Activated CD4-positive, alpha-beta memory T cell treated with anti-CD3 and anti-CD28 coated beads for 36 hours (primary cell): ENCODE data around the gene ABCA13. TPM values are rescaled to one million over a fixed set of nuclear protein-coding genes. Genes with fewer than 3 reads are reported as not detected.

Experiments used
- CTCF ChIA-PET: fragments of 350-600 bp; sonication (Branson Sonifier 250); formaldehyde crosslinking; loops from one replicate; lab custom pipeline; 2021; ENCODE audit warnings: antibody characterized with exemption, inconsistent platforms; lab: Charles Lee
- POLR2A ChIA-PET: fragments of 350-600 bp; sonication (Branson Sonifier 250); formaldehyde crosslinking; loops from one replicate; lab custom pipeline; 2021; ENCODE audit warnings: antibody characterized with exemption; lab: Charles Lee
- DNase-seq: peaks from one replicate; pipeline ENCODE4 v3.0.0-alpha.2; 2020
- H3K27ac Mint-ChIP-seq: one replicate; pipeline ENCODE4 v1.8.0; 2021; ENCODE audit warnings: mixed read lengths
- H3K27me3 Mint-ChIP-seq: one replicate; pipeline ENCODE4 v1.8.0; 2021; ENCODE audit warnings: mixed read lengths
- H3K36me3 Mint-ChIP-seq: one replicate; pipeline ENCODE4 v1.8.0; 2021; ENCODE audit warnings: mixed read lengths
- H3K4me1 Mint-ChIP-seq: one replicate; pipeline ENCODE4 v1.8.0; 2021; ENCODE audit warnings: low read depth, mixed read lengths
- H3K4me3 Mint-ChIP-seq: one replicate; pipeline ENCODE4 v1.8.0; 2021; ENCODE audit warnings: mild to moderate bottlenecking, mixed read lengths
- H3K9me3 Mint-ChIP-seq: one replicate; pipeline ENCODE4 v1.8.0; 2021; ENCODE audit warnings: mixed read lengths
- intact Hi-C: fragments of 100-400 bp; cut with micrococcal nuclease; formaldehyde crosslinking; loops from one replicate; pipeline ENCODE4 v1.15.1; 2023
- total RNA-seq, 2 experiments: library from RNA; stranded (reverse); gene quantifications; one replicate each; pipeline ENCODE4 v1.2.3, GENCODE V29; 2021

Gene ABCA13
- total RNA-seq, 2 experiments from 2014 or later, result not detected

- no peak for DNase-seq
- Mint-ChIP-seq H3K36me3 (no peaks in the 10 kb centered on the region), H3K4me3 (no peak overlapping the region), H3K4me1 (no peaks in the 10 kb centered on the region), H3K9me3 (peaks cover 2% of the 10 kb centered on the region), H3K27ac (no peak overlapping the region), H3K27me3 (peaks cover 15% of the 10 kb centered on the region)
- POLR2A ChIA-PET, result no interaction called here
- CTCF ChIA-PET, result no interaction called here
- intact Hi-C loops, result no loop called here
Measured at GRCh38 chr7:48213226-48213625, 42.0 kb downstream of the ABCA13 start.

DNA sequence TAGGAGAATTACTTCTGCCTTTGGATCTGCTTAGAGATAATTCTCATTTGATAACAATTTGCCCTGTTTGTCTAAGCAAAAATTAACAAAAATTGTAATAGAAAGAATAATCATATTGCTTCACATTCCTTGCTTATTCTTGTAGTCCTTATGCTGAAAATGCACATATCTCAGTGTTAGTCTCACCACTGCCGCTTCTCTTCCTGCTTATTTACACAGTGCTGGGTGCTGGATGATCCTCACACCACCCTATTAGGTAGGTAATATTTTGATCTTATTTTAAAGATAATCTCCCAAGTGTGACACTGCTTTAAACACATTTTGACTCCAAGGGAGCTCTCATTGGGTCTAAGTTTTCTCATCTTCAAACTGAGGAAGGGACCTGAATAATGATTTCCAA lies 46.0 kb downstream of the ABCA13 start:
- CTCF ChIA-PET, result no interaction called here
- Mint-ChIP-seq H3K4me3 (no peak overlapping the region), H3K27me3 (peaks cover 11% of the 10 kb centered on the region), H3K4me1 (no peaks in the 10 kb centered on the region), H3K9me3 (peaks cover 2% of the 10 kb centered on the region), H3K27ac (no peak overlapping the region), H3K36me3 (no peaks in the 10 kb centered on the region)
- DNase-seq, result no peak
- intact Hi-C loops, result no loop called here
- POLR2A ChIA-PET, result no interaction called here

DNA sequence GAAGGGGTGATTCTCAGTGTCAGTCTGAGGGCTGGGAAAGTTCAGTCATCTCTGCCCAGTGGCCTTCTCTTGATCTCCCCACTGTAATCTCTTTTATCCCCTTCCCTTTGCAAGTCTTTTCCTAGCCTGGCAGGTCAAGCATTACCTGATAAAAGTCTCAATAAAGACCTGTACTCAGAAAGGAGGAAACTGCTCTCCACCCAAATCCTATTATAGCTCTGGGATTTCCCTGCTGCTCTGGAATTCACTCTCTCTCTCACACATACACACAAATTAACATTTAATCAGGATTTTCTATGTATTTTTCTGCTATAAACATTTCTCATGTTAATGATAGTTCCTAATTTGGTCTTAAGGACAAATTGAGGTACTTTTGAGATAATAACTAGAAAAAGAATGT lies 46.5 kb downstream of the ABCA13 start:
- no peak overlapping the region for H3K27ac Mint-ChIP-seq
- H3K36me3 Mint-ChIP-seq, result no peaks in the 10 kb centered on the region
- no peak overlapping the region for H3K4me3 Mint-ChIP-seq
- no peak for DNase-seq
- CTCF ChIA-PET, result no interaction called here
- H3K4me1 Mint-ChIP-seq, result no peaks in the 10 kb centered on the region
- peaks cover 10% of the 10 kb centered on the region for H3K27me3 Mint-ChIP-seq
- intact Hi-C loops, result no loop called here
- peaks cover 2% of the 10 kb centered on the region for H3K9me3 Mint-ChIP-seq
- POLR2A ChIA-PET, result no interaction called here

GRCh38 chr7:48224042-48224441 lies 52.8 kb downstream of the ABCA13 start:
- no peaks in the 10 kb centered on the region for H3K4me1 Mint-ChIP-seq
- ChIA-PET CTCF (no interaction called here), POLR2A (no interaction called here)
- no peak overlapping the region for H3K4me3 Mint-ChIP-seq
- H3K9me3 Mint-ChIP-seq, result no peaks in the 10 kb centered on the region
- H3K27ac Mint-ChIP-seq, result no peak overlapping the region
- no peaks in the 10 kb centered on the region for H3K27me3 Mint-ChIP-seq
- no peak for DNase-seq
- no peaks in the 10 kb centered on the region for H3K36me3 Mint-ChIP-seq
- intact Hi-C loops, result no loop called here

DNA sequence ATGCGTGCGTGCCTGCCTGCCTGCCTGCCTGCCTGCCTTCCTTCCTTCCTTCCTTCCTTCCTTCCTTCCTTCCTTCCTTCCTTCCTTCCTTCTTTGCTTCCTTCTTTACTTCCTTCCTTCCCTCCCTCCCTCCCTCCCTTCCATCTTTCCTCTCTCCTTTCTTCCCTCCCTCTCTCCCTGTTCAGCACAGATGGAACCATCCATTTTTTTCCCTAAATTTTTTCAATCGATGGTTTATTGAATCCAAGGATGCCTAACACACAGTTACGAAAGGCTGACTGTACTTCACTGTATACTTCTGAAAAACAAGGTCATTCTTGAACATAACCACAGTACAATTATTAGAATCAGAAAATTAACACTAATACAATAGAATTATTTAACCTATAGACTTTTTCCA lies 53.8 kb downstream of the ABCA13 start:
- ChIA-PET POLR2A (no interaction called here), CTCF (no interaction called here)
- intact Hi-C loops, result no loop called here
- Mint-ChIP-seq H3K27me3 (no peaks in the 10 kb centered on the region), H3K4me3 (no peak overlapping the region), H3K36me3 (no peaks in the 10 kb centered on the region), H3K27ac (no peak overlapping the region), H3K9me3 (no peaks in the 10 kb centered on the region), H3K4me1 (no peaks in the 10 kb centered on the region)
- DNase-seq, result no peak

GRCh38 chr7:48237354-48237753 lies 66.1 kb downstream of the ABCA13 start:
- no peak for DNase-seq
- no peak overlapping the region for H3K27ac Mint-ChIP-seq
- H3K4me3 Mint-ChIP-seq, result no peak overlapping the region
- H3K4me1 Mint-ChIP-seq, result no peaks in the 10 kb centered on the region
- peaks cover 3% of the 10 kb centered on the region for H3K9me3 Mint-ChIP-seq
- no peaks in the 10 kb centered on the region for H3K36me3 Mint-ChIP-seq
- POLR2A ChIA-PET, result no interaction called here
- peaks cover 9% of the 10 kb centered on the region for H3K27me3 Mint-ChIP-seq
- CTCF ChIA-PET, result no interaction called here
- intact Hi-C loops, result no loop called here

DNA sequence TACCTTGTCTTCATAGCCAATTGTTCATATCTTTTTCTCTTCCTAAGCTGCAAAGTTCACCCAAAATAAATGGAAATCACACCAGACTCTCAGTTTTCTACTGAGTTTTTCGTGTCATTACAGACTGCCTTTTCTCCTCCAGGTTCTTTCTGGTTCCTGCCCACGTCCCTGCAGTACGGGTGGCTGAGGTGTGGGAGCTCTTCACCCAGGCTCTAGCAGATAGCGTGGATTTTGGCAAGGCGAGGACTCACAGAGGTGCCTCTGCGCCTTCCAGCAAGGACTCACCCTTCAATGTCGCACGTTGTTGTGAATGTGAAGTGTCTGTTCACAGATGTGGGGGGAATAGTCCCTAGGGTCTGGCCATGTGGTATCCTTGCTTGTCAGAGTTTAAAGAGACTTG lies 71.6 kb downstream of the ABCA13 start:
- DNase-seq, result no peak
- no peaks in the 10 kb centered on the region for H3K36me3 Mint-ChIP-seq
- H3K27ac Mint-ChIP-seq, result no peak overlapping the region
- POLR2A ChIA-PET, result no interaction called here
- CTCF ChIA-PET, result no interaction called here
- H3K4me1 Mint-ChIP-seq, result no peaks in the 10 kb centered on the region
- no peaks in the 10 kb centered on the region for H3K9me3 Mint-ChIP-seq
- H3K27me3 Mint-ChIP-seq, result peaks cover 8% of the 10 kb centered on the region
- intact Hi-C loops, result no loop called here
- no peak overlapping the region for H3K4me3 Mint-ChIP-seq

GRCh38 chr7:48244864-48245271 lies 73.6 kb downstream of the ABCA13 start:
- Mint-ChIP-seq H3K9me3 (no peaks in the 10 kb centered on the region), H3K4me1 (no peaks in the 10 kb centered on the region), H3K27me3 (peaks cover 8% of the 10 kb centered on the region), H3K27ac (no peak overlapping the region), H3K36me3 (no peaks in the 10 kb centered on the region), H3K4me3 (no peak overlapping the region)
- intact Hi-C loops, result no loop called here
- ChIA-PET POLR2A (no interaction called here), CTCF (no interaction called here)
- no peak for DNase-seq

DNA sequence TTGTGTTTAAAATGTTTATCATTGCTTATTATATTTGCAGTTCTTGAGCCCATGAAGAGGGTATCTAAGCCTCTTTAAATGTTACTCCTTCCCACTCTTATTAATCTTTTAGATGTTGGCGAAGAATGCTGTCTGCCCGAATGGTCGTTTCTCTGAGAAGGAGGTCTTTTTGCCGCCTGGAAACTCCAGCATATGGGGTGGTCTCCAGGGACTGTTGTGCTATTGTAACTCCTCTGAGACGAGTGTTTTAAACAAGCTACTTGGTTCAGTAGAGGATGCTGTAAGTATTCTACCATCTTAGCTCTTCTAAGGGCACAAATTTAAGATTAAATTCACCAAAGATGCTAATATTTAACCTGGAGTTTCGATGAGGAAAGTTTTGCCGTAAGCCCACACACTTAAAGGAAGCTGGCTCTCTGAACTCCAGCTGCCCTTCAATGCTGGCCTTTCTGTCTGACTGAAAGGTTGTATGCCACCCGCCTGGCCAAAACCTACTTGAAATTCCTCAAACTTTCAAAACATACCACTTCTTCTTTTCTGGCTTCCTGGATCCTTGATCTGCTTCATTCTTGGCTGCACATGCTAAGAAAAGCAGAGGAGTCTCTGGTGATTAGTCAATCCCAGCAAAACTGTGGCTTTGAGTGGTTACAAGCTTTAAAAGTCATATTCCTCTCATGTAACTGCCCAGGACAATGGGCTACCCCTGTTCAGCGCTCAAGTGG lies 74.7 kb downstream of the ABCA13 start:
- no peak for DNase-seq
- intact Hi-C loops, result no loop called here
- POLR2A ChIA-PET, result no interaction called here
- Mint-ChIP-seq H3K36me3 (no peaks in the 10 kb centered on the region), H3K4me1 (no peaks in the 10 kb centered on the region), H3K27me3 (peaks cover 5% of the 10 kb centered on the region), H3K4me3 (no peak overlapping the region), H3K27ac (no peak overlapping the region), H3K9me3 (no peaks in the 10 kb centered on the region)
- CTCF ChIA-PET, result no interaction called here

DNA sequence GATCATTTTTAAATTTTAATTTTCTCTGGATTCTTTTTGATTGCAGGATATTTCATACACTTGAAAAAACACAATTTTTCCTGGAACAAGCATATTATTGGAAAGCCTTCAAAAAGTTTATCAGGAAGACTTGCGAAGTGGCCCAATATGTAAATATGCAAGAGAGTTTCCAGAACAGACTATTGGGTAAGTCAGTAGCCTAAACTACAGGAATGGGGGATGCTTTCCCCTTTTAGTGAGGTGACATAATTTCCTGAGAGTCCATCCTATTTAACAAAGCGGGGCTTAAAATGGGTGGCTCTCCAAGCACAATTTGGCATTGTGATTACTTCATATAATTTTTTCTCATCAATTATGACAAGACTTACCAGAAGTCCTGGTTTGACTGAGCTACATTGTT lies 77.9 kb downstream of the ABCA13 start:
- no peak for DNase-seq
- H3K9me3 Mint-ChIP-seq, result no peaks in the 10 kb centered on the region
- H3K4me3 Mint-ChIP-seq, result no peak overlapping the region
- H3K36me3 Mint-ChIP-seq, result no peaks in the 10 kb centered on the region
- POLR2A ChIA-PET, result no interaction called here
- peaks cover 3% of the 10 kb centered on the region for H3K27me3 Mint-ChIP-seq
- H3K27ac Mint-ChIP-seq, result no peak overlapping the region
- H3K4me1 Mint-ChIP-seq, result peaks cover 9% of the 10 kb centered on the region
- intact Hi-C loops, result no loop called here
- CTCF ChIA-PET, result no interaction called here

GRCh38 chr7:48250441-48250951 lies 79.2 kb downstream of the ABCA13 start:
- intact Hi-C loops, result loop anchor here (5.0 kb wide), 1 partner anchor 118 kb away; no protein-coding TSS in a partner anchor
- DNase-seq, result no peak
- peaks cover 13% of the 10 kb centered on the region for H3K4me1 Mint-ChIP-seq
- peaks cover 3% of the 10 kb centered on the region for H3K27me3 Mint-ChIP-seq
- CTCF ChIA-PET, result no interaction called here
- H3K27ac Mint-ChIP-seq, result no peak overlapping the region
- no peak overlapping the region for H3K4me3 Mint-ChIP-seq
- POLR2A ChIA-PET, result no interaction called here
- no peaks in the 10 kb centered on the region for H3K9me3 Mint-ChIP-seq
- H3K36me3 Mint-ChIP-seq, result no peaks in the 10 kb centered on the region

DNA sequence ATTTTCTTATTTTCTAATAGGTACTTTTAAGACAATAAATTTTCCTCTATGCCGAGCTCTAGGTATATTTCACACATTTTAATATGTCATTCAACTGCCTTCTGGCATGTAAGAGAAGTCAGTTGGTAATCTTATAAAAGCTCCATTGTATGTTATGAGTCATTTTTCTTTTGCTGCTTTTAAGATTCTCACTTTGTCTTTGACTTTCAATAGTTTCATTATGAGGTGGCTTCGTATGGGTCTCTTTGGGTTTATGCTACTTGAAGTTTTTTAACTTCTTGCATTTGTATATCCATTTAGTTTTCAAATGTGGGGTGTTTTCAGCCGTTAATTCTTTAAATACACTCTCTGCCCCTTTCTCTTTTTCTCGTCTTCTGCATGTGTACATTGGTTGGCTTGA lies 80.5 kb downstream of the ABCA13 start:
- DNase-seq, result no peak
- POLR2A ChIA-PET, result interaction anchor here (1.1 to 1.5 kb wide), 2 partner anchors 47 to 167 kb away, joined by 4 read pairs; no protein-coding TSS in a partner anchor
- Mint-ChIP-seq H3K4me1 (peaks cover 13% of the 10 kb centered on the region), H3K36me3 (no peaks in the 10 kb centered on the region), H3K4me3 (no peak overlapping the region), H3K27ac (no peak overlapping the region), H3K27me3 (peaks cover 4% of the 10 kb centered on the region), H3K9me3 (no peaks in the 10 kb centered on the region)
- CTCF ChIA-PET, result interaction anchor here (1.2 kb wide), 1 partner anchor 47 kb away, joined by 4 read pairs; no protein-coding TSS in a partner anchor
- intact Hi-C loops, result loop anchor here (5.0 kb wide), 1 partner anchor 119 kb away; no protein-coding TSS in a partner anchor

GRCh38 chr7:48252995-48253394 lies 81.7 kb downstream of the ABCA13 start:
- Mint-ChIP-seq H3K9me3 (no peaks in the 10 kb centered on the region), H3K36me3 (no peaks in the 10 kb centered on the region), H3K27ac (no peak overlapping the region), H3K4me3 (no peak overlapping the region), H3K27me3 (peaks cover 6% of the 10 kb centered on the region), H3K4me1 (peaks cover 13% of the 10 kb centered on the region)
- no peak for DNase-seq
- ChIA-PET CTCF (no interaction called here), POLR2A (no interaction called here)
- intact Hi-C loops, result loop anchor here (5.0 kb wide), 1 partner anchor 121 kb away; no protein-coding TSS in a partner anchor
